HG03571 (cell line): ENCODE measurements around the gene XXYLT1.

ENCODE experiments used
- ATAC-seq: cut with Tn5 transposase; IDR thresholded peaks from one replicate; pipeline ENCODE4 v1.9.1; 2021; ENCODE audit not compliant: unreplicated experiment

XXYLT1 gene

DNA sequence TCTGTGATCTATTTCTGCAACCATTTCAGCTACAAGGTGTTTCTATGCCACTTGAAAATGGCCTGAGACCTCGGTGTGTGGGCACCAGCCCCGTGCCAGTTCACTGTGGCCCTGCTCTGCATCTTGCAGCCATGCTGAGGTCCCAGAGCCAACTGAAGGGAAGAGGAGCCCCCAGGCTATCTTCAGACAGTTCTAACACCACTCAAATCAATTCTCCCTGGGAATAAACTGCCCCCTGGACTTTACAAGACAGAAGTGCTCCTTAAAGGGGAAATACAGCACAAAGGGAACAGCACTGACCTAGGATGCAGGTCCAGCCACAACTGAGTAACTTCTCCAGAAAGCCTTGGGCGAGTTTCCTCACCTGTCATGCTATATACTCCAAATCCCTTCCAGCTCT, 3.9 kb downstream of the XXYLT1 start:
- ATAC-seq = no peak

DNA sequence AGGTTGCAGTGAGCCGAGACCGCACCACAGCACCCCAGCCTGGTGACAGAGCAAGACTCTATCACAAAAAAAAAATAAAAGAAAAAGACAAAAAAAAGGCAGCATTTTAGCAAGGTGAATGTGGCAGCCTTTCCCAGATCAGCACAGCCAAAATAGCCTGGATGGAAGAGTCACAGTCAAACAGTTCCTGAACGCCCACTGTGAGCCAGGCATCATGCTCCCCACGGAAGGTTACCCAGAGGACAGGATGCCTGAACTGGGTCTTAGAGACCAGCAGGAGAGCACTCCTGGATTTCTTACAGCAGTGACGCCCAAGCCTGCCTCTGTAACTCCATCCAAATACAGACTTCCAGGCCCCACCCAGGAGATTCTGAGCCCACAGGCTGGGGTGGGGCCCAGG, 4.5 kb downstream of the XXYLT1 start:
- ATAC-seq = no peak

DNA sequence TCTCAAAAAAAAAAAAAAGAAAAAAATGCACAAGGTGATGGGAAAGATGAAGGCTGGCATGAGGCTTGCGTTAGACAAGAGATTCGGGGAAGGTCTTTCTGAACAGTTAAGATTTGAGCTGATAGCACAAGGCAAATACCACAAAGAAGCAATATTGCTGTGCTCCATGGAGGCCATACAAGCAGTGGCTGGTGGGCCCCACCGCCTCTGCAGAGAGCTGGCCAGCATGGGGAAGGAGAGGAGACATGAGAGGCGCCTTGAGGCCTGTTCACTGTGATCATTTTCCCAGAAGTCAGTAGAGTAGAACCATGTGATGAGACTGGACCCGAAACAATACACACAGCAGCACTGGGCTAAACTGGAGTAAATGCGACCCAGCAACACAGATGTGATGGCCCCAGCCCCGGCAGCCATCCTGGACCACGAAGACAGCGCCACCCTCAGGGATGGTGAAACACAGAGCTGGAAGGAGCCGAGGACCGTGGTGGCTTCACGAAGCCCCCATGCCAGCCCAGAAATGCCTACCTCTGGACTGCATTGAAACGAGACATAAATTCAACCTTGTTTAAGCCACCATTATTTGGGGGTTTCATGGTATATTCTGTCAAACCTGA, 5.5 kb downstream of the XXYLT1 start:
- no peak for ATAC-seq

DNA sequence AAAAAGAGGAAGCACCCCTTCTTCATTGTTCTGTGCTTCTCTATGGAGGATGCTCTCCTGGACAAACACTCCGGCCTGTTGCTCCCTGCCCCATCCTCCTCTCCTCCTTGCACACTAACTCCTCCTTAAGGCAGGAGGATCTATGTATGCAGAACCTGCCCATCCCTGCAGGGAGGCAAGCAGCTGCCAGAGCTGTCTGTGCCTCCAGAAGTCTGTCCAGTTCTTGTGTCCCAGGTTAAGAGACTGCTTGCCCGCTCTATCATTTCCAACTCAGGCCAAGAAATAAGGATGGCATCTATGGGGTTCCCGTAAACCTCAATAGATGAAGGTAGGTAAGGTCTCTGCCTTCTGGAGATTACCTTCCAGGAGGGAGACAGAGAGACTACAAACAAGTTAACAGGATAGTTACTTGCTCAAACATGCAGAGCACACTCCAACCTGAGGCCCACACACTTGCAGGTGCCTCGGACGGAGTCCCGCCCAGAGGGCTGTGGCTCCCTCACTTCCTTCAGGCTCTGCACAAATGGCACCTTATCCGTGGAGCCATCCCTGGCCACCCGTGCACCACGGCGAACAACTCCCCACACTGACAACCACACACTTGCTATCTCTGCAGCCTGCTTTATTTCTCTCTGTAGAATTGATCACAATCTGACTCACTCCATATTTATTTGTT, 6.9 kb downstream of the XXYLT1 start:
- no peak for ATAC-seq

DNA sequence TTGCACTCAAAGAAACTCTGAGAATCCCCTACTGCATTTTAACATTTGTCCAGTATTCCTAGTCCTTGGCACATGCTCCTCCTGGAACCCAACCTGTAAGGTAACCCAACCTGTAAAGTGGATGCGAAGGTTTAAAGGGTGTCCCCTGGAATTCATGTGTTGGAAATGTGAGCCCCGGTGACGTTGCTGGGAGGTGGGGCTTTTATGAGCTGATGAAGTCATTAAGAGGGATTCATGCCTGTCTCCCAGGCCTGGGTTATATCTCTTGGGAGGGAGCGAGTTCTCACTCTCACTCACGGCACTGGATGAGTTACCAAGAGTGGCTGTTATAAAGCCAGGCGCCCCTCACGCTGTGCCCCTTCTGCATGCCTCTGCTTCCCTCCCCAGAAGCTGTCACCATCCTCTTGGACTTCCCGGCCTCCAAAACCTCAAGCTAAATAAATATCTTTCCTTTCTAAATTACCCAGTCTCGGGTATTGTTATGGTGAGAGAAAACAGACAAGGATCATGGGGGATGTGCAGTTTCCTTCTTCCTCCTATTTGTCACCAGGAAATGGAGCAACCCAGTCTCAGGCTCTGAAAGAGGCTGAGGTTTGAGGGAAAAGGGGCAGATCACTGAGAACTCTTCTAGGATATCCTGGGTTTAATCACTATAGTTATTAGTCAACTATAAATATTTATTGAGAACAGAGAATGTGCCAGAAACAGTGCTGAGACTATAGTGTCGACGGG, 7.6 kb downstream of the XXYLT1 start:
- ATAC-seq = no peak

DNA sequence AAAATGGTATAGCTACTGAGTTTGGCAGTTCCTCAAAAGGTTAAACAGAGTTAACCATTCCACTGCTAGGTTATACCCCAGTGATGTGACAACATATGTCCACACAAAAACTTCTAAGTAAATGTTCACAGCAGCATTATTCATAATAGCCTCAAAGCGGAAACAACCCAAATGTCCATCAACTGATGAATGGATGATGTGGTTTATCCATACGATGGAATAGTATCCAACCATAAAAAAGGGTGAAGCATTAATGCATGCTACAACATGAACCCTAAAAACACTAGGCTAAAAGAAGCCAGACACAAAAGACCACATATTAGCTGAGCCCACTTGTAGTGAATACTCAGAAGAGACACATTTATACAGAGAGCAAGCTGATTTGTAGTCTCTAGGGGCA, 9.0 kb downstream of the XXYLT1 start:
- no peak for ATAC-seq

DNA sequence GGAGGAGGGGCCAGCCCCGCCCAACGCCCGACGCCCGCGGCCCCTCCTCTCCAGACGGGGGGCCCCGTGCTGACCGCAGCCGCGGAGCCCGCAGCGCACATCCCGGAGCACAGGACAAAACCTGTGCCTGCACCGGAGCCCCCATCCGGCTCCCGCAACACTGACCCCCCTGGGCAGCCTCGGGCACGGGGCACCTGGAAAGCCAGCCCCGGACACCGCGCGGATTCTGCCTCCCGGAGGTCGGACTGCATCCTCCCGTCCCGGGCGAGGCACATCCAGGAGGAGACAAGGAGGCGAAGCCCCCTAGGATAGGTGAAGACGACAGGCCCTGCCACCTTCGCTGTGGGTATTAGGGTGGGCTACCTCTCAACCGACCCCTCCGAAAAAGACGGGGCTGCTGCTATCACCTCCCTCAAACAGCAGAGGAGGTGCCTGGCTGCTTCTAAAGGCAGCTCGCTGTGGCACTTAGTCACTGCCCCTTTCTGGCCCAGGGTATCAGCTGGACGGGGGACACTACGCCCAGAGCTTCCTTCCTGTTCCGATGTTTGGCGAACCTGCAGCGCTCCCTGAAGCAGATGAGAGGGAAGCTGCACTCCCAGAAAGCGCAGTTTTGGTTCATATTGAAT, 10.6 kb downstream of the XXYLT1 start:
- ATAC-seq = peak; percentile 0

DNA sequence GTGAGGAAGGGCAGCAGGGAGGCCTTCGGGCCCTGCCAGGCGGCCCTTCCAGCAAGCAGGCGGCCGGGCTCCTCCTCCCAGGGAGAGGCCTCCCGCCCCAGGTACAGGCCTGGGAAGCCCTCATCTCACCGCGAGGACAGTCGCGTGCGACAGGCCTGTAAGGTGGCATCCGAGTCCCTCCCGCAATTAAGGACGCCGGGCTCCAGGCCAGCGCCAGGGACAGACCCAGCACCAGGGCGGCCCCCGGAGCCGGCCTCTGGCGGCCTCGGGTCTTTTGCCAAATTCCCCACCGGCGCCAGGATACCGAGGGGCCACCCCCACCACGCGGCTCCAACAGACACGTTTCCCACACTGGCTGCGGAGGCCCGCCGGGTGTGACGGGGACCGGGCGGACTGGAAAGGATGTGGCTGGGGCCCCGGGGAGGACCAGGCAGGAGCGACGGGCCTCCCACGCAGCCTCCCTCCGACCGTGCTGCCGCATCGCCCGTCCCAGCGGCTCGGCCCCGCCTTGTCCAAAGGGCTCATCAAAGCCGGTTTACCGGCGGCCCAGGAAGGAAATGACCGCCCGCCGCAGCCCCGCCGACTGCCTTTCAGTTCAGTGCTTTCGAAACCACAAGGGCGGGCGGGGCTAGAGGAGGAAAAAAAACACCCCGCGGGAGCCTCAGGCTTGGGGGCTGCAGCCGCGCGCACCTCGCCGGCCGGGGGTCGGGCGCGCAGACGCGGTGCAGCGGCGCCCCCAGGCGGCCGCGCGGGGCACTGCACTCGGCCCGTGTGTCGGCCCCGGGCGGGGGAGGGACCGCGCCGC, 11.3 kb downstream of the XXYLT1 start:
- ATAC-seq = peak; percentile 73

DNA sequence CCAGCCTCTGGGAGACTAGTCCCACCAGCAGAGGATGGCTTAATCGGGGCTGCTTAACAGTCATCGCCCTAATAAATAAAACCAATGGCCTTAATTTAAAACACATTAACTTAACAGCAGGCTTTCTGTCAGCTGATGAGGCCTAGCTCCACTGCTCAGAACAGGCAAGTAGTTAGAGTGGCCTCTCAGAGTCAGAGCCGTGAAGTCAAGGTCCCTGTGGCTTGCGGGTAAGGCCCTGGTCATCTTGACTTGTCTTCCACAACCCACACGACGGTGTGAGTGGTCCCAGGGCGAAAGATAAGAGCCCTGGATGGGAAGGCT, 11.8 kb downstream of the XXYLT1 start:
- no peak for ATAC-seq

DNA sequence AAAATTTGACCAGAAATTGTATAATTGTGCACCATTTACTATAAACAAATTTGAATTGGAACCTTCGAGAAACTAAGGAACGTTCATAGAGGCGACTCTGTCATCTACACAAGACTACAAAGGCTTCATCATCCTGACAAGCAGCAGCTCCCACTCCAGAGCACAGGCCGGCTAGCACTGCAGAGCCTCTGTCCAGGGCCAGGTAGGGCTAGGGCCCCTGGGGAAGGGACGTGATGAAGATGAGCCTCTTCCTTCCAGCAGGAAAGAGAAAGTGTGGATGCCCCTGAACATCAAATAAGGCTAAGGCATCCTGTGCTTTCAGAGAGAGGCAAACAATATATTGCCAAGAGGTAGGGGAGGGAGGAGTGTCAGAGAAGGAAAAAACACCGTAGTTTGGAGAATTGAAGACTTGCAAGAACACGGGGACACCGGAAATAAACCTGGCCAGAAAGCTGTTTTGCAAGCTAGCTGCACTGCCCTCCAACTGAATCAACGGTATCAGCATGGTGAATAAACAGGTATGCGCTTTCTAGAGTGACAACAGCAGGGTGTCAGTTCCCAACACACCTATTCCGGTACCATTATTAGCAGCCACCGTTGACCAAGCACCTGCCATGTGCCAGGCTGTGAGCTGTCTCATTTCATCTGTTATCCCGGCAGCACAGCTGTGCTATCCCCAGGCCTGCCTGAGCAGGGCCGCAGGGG, 12.4 kb downstream of the XXYLT1 start:
- ATAC-seq = no peak

DNA sequence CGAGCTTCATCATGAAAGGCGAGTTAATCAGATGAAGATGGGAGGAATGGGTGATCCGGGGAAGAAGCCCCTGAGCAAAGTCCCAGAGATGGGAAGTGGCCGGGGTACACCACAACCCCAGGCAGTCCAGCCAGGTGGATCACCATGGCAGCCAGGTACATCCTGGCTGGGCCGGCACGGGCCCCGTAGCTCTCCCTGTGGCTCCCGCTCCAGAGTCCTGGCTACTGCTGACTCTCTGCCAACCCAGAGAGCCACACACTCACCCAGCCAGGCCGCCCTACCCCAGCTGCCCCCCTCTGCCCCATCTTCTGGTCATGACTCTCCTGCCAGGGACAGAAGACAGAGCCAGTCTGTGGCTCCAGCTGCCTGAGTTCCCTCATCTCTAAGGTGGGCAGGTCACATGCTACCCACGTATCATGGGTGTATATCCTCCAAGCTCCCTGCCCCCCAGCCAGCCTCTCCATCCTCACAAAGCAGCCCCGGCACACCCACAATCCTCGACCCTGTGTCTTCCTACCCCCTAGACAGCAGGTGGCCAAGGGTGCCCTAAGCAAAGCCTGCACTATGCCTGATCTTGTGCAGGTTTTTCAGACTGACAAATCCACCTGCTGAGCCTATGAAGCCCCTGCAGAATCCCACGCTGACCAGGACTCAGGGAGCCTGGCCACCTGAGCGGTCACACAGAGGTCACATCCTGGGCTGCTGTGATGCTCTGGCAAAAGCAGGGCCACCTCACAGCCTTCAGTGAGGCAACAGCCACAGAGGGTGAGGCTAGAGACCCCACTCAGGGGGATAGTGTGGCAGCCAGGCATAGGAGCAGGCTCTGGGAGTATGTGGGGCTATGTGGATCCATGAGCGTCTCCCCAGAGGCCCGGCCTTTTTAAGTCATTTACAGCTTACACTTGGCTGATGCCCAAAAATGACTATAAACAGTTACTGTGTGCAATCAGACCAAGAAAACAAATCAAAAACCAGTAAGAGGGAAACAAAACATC, 13.2 kb downstream of the XXYLT1 start:
- no peak for ATAC-seq

DNA sequence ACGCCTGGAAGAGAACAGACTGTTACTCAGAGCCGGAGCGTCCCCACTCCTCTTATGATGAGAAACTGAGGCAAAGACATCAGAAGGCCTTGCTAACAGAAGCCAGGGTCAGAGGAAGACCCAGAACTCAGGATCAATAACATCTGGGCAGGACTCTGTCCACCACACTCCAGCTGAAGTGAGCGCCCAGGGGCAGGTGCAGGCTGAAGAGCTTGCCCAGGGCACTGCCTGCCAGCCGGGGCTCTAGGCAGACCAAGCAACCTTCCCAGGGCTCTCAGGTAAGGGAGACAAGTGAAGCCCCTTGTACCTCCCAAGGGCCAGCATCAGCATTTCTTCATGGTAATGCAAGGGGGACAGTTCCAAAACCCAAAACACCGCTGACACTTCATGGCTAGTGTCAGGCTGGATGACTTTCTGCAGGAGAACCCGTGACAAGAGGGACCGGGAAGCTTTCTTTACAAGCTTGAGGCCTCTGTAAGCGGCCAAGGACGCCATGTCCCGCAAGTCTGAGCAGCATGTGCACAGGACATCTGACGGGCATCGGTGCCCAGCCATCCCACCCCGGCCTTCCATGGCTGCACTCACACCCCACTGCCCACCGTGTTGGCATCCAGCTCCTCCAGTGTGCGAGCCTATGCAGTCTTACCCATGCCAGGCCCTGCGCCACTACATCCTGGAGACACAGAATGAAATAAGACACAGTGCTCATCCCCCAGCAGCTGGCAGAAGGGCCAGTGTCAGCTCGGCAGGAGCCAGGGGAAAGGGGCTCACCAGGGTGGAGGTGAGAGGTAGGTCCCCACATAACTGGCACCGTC, 14.1 kb downstream of the XXYLT1 start:
- ATAC-seq = no peak

DNA sequence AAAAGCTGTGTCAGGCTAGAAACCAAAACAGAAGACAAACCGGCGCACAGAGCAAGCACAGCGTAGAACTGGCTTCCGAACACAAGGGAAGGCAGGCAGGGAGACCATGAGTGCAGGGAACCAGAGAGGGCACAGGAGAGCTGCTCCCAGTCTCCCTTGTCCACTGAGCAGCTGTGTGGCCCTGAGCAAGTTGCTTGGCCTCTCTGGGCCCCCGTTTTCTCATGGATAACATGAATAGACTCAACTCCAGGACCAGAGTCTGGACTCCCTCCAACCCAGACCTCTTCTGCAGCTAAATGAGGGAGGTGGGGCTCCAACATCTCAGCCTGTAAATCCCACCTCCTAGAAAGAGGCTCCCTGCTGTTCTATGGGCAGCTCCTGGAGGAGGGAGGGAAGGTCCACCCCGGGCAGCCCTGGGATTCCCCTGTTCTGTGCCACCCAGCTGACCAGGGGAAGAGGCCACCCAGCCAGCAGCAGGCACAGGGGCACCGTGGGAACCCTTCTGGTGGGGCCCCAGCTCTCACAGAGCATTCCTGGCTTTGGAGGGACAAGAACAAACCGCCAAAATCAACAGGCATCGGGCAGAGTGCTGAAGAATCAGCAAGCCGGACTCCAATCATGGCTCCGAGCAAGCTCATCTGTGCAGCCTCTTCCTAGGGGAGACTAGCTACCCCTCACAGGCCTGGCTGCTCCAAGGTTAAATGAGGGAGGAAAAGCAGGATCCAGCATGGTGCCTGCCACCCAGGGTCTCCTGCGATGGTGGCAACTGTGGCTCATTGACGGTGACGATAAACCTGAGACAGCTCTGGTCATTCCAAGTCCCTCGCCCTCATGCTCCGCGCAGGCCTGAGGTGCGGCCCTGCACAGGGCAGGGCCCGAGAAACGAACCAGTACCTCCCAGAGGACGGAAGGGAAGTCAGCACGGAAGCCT, 15.1 kb downstream of the XXYLT1 start:
- ATAC-seq = no peak

DNA sequence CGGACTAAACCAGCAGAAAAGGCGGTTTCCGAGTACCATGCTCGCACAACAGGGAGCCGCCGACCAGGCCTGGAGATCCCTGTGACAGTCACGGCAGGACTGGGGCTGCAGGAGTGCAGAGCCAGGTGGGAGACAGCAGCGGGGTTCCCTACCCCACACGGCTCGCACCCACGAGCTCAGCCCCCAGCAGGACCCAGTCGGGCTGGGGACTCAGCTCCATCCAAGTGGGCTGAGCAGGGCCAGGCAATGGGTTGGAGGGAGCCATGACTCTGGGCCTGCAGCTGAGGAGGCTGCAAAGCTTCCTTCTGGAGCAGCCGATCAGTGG, 15.8 kb downstream of the XXYLT1 start:
- no peak for ATAC-seq

DNA sequence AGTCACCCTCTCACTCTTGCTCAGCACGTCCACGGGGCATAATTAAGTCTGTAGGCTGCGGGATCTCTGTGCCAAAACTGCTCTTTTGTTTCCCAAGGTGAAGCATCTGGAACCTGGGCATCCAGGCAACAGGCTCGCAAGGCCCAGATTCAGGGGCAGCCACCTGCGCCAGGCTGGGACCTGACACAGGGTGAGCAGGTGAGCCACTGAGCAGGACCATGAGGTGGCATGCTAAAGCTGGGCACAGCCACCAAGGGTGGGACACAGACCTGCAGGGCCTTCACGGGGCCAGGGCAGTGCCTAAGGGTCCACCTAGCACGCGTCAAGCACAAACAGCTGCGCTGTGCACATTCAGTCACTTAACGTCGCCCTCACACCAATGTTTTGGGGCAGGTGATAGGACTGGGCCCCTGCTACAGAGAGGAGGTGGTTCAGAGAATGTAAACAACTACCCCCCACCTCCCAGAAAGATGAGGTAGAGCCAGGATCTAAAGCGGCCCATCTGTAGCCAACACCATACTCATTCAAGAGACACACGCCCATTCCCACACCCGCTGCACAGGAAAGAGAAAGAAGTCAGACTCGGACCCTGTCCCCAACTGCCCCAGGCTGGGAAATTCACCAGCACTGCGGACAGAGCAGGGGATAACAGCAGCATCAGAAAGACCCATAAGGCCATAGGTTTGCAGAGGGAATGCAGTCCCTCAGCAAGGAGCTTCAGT, 16.3 kb downstream of the XXYLT1 start:
- ATAC-seq = no peak

DNA sequence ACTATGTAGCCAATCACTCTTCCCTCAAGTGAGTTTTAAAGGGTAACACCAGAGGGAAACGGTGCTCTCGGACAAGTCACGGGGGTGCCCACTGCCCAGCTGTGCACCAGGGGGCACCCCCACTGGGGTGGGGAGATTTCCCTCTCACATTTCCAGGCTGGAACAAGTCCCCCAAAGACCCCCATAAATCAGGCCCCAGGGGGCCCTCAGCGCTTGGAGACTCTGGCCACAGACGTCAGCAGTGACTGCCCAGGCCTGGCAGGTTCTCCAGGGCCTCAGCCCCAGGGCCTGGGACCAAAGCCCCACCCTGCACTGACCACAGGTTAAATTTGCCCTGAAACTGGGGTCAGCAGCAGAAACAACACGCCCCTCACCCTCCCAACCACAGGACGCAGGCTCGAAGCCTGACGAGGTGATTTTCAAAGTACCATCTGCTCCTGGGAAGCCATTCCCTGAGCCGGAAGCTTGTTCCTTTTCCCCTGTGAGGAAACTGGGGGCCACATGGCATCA, 17.0 kb downstream of the XXYLT1 start:
- no peak for ATAC-seq
